ENCODE results near the gene GTF2I. TPM values are rescaled to one million over a fixed set of nuclear protein-coding genes. Genes with fewer than 3 reads are reported as not detected.
"Not testable (repeated sequence)": the region's sequence is repeated elsewhere in the genome, so short reads cannot be mapped to it uniquely, and the experiment has no call there.

Gene GTF2I
- total RNA-seq, 1 donor from 2014 or later: 122 TPM

DNA sequence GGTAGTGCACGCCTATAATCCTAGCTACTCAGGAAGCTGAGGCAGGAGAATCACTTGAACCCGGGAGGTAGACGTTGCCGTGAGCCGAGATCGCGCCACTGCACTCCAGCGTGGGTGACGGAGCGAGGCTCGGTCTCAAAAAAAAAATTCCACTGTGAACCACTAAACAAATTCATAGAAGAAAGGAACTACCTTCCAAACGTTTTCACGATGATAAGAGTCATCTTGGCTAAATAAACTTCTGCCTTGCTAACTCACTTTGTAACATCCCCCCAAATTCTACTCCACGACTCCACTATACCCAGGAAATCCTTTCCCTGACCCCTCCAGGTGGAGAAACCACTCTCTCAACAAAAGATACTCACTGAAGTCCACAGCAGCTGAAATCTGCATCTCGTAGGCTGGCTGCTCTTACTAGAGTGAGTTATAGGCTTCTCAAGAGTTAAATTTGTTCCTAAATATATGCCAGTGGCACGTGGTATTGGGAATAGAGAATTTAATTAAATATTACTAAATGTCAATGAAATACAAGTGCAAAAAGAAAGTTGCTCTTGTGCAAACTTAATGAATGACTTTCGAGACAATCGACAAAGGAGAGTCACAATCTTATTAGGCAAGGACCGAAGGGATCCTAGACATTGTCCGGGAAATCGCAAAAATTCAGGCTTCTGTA lies 1.6 kb upstream of the GTF2I start:
- H3K9me3 ChIP-seq (ENCODE audit: control insufficient read depth in 3 of 3, low read length in 3 of 3): no peaks in the 10 kb centered on the region
- H3K27me3 ChIP-seq (ENCODE audit: control insufficient read depth in 3 of 3, insufficient read depth in 3 of 3, low read length in 3 of 3): no peaks in the 10 kb centered on the region
- H3K27ac ChIP-seq (ENCODE audit: low read depth, low read length): peak overlapping the region; percentile 73
- H3K9ac ChIP-seq (ENCODE audit: low read depth in 1 of 3, low read length in 3 of 3): peak overlapping the region; percentile 75 to 78 (median 76)
- H3K4me1 ChIP-seq (ENCODE audit: control insufficient read depth in 3 of 3, insufficient read depth in 3 of 3, low read length in 3 of 3): peaks cover 25 to 40% (median 29%) of the 10 kb centered on the region in 3 donors
- peak overlapping the region; percentile 66 to 80 (median 69) for H3K4me3 ChIP-seq (ENCODE audit: low read length in 3 of 3)
- H3K36me3 ChIP-seq (ENCODE audit: control insufficient read depth in 3 of 3, insufficient read depth in 3 of 3, low read length in 3 of 3): peaks cover 0 to 2% (median 0%) of the 10 kb centered on the region in 3 donors

DNA sequence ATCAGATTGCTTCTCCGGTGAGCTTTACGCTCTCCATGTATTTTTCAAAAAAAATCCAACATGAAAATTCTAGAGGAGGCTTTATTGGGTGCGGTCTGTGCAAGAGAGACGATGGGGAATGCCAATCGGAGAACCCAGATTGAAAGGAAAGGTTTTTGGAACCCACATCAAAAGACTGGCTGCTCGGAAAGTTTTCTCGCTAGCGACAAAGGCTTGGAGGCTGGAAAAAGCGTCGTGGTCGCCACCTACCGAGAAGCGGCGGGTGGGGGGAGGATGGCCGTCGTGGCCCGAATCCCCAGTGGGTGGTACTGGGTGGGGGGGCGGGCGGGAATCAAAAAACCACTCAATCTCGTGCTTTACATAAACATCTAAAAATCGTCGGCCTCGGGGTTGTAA lies 1.1 kb upstream of the GTF2I start:
- Histone ChIP-seq H3K27ac (ENCODE audit: low read depth, low read length) (peak overlapping the region; percentile 99), H3K4me3 (ENCODE audit: low read length in 3 of 3) (peak overlapping the region; percentile 80 to 93 (median 81)), H3K27me3 (ENCODE audit: control insufficient read depth in 3 of 3, insufficient read depth in 3 of 3, low read length in 3 of 3) (no peaks in the 10 kb centered on the region), H3K9me3 (ENCODE audit: control insufficient read depth in 3 of 3, low read length in 3 of 3) (no peaks in the 10 kb centered on the region), H3K9ac (ENCODE audit: low read depth in 1 of 3, low read length in 3 of 3) (peak overlapping the region; percentile 82 to 98 (median 95)), H3K36me3 (ENCODE audit: control insufficient read depth in 3 of 3, insufficient read depth in 3 of 3, low read length in 3 of 3) (peaks cover 0 to 2% (median 0%) of the 10 kb centered on the region in 3 donors), H3K4me1 (ENCODE audit: control insufficient read depth in 3 of 3, insufficient read depth in 3 of 3, low read length in 3 of 3) (peaks cover 29 to 46% (median 34%) of the 10 kb centered on the region in 3 donors)

DNA sequence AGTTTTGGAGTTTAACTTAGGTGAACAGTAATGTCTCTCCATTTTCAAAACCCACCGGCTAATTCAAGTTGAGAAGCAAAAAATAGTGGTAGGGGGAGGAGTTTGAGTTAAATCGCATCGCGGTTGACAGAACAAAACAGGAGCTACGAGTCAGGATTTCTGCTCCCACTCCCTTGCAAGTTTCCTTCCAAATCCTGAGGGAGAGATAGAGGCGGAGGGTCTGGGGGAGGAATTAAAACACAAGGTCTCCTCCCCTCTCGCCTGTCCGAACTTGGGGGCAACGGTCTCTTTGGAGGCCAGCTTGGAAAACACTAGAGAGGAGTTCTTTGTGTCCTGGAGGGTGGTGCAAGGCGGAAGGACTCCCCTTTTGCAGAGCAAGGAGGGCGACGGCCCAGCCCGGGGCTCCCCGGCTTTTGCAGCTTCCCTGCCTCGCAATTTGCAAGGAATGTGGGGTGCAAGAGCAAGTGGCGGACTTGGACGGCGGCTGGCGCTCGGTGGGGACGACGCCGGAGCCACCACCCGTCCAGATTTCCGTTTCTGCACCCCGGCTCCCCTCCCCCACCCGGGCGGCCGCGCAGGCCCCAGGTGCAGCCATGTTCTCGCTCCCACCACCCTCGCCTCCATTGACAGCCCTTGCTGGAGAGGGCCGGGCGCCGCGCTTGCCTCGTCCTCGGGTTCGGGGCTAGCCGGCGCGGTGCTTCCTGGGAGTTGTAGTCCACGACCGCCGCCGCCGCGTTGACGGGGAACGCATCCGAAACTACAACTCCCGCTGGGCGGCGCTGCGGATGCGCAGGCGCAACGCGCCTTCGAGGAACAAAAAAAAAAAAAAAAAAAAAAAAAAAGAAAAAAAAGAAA lies 454 bp upstream of the GTF2I start:
- Histone ChIP-seq H3K4me3 (ENCODE audit: low read length in 3 of 3) (peak overlapping the region; percentile 81 to 93 (median 83)), H3K4me1 (ENCODE audit: control insufficient read depth in 3 of 3, insufficient read depth in 3 of 3, low read length in 3 of 3) (peaks cover 35 to 46% (median 38%) of the 10 kb centered on the region in 3 donors), H3K27ac (ENCODE audit: low read depth, low read length) (peak overlapping the region; percentile 99), H3K27me3 (ENCODE audit: control insufficient read depth in 3 of 3, insufficient read depth in 3 of 3, low read length in 3 of 3) (no peaks in the 10 kb centered on the region), H3K9ac (ENCODE audit: low read depth in 1 of 3, low read length in 3 of 3) (peak overlapping the region; percentile 86 to 98 (median 95)), H3K36me3 (ENCODE audit: control insufficient read depth in 3 of 3, insufficient read depth in 3 of 3, low read length in 3 of 3) (peaks cover 0 to 2% (median 0%) of the 10 kb centered on the region in 3 donors), H3K9me3 (ENCODE audit: control insufficient read depth in 3 of 3, low read length in 3 of 3) (no peaks in the 10 kb centered on the region)

DNA sequence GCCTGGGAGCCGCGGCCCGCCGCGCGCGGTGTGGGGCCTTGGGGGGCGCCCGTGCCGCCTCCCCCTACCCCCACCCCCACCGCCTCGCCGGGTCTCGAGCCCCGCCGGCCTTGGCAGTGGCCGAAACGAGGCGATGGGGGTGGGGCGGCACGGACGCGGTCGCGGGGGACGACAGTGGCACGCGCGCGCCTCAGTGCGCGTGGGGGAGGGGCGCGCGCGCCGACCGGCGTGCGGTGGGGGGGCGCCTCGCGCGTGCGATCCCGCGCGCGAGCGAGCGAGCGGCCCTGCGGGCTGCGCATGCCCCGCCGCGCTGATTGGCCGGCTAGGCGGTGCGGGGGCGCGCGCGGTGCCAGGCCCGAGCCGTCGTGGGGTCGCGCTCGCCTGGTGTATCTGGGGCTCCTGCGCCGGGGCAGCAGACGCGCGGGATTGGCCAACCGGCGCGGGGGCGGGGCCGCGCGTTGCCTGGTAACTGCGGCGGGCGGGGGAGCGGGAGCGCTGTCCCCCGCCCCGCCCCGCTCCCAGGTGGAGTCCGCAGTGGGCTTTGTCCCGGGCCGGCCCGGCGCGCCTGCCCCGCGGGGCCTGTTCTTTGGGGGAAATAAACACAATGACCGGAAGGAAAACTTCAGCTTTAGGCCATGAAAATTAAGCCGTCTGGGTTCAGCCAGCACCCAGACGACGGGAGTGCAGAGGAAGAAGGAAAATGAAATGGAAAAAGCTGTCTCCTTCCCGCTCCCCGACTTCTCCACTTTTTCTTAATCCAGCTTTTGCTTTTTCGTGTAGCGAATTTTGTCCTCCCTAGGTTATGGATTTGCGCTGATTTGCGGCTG lies 873 bp downstream of the GTF2I start:
- Histone ChIP-seq H3K27ac (ENCODE audit: low read depth, low read length) (peak overlapping the region; percentile 99), H3K9ac (ENCODE audit: low read depth in 1 of 3, low read length in 3 of 3) (peak overlapping the region; percentile 86 to 98 (median 88)), H3K9me3 (ENCODE audit: control insufficient read depth in 3 of 3, low read length in 3 of 3) (no peaks in the 10 kb centered on the region), H3K27me3 (ENCODE audit: control insufficient read depth in 3 of 3, insufficient read depth in 3 of 3, low read length in 3 of 3) (no peaks in the 10 kb centered on the region), H3K4me1 (ENCODE audit: control insufficient read depth in 3 of 3, insufficient read depth in 3 of 3, low read length in 3 of 3) (peaks cover 40 to 52% (median 43%) of the 10 kb centered on the region in 3 donors), H3K4me3 (ENCODE audit: low read length in 3 of 3) (peak overlapping the region; percentile 79 to 84 (median 83)), H3K36me3 (ENCODE audit: control insufficient read depth in 3 of 3, insufficient read depth in 3 of 3, low read length in 3 of 3) (peaks cover 0 to 2% (median 0%) of the 10 kb centered on the region in 3 donors)

DNA sequence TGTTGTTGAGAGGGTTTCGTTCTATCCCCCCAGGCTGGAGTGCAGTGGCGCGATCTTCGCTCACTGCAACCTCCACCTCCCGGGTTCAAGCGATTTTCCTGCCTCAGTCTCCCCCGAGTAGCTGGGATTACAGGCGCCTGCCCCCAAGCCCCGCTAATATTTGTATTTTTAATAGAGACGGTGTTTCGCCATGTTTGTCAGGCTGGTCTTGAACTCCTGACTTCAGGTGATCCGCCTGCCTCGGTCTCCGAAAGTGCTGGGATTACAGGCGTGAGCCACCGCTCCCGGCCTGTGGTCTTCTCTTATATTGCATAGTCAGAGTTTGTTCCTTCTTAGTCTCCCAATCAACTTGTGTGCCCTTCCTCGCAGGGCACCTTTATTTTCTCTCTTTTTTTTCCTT lies 2.7 kb downstream of the GTF2I start:
- H3K4me3 ChIP-seq (ENCODE audit: low read length in 3 of 3): peak overlapping the region in 2 of 3 donors; percentile 8 to 60
- H3K27me3 ChIP-seq (ENCODE audit: control insufficient read depth in 3 of 3, insufficient read depth in 3 of 3, low read length in 3 of 3); H3K9me3 ChIP-seq (ENCODE audit: control insufficient read depth in 3 of 3, low read length in 3 of 3); H3K36me3 ChIP-seq (ENCODE audit: control insufficient read depth in 3 of 3, insufficient read depth in 3 of 3, low read length in 3 of 3): not testable (repeated sequence)
- H3K9ac ChIP-seq (ENCODE audit: low read depth in 1 of 3, low read length in 3 of 3): peak overlapping the region; percentile 10 to 81 (median 56)
- H3K4me1 ChIP-seq (ENCODE audit: control insufficient read depth in 3 of 3, insufficient read depth in 3 of 3, low read length in 3 of 3): peaks cover 42 to 57% (median 42%) of the 10 kb centered on the region in 3 donors
- peak overlapping the region; percentile 88 for H3K27ac ChIP-seq (ENCODE audit: low read depth, low read length)

DNA sequence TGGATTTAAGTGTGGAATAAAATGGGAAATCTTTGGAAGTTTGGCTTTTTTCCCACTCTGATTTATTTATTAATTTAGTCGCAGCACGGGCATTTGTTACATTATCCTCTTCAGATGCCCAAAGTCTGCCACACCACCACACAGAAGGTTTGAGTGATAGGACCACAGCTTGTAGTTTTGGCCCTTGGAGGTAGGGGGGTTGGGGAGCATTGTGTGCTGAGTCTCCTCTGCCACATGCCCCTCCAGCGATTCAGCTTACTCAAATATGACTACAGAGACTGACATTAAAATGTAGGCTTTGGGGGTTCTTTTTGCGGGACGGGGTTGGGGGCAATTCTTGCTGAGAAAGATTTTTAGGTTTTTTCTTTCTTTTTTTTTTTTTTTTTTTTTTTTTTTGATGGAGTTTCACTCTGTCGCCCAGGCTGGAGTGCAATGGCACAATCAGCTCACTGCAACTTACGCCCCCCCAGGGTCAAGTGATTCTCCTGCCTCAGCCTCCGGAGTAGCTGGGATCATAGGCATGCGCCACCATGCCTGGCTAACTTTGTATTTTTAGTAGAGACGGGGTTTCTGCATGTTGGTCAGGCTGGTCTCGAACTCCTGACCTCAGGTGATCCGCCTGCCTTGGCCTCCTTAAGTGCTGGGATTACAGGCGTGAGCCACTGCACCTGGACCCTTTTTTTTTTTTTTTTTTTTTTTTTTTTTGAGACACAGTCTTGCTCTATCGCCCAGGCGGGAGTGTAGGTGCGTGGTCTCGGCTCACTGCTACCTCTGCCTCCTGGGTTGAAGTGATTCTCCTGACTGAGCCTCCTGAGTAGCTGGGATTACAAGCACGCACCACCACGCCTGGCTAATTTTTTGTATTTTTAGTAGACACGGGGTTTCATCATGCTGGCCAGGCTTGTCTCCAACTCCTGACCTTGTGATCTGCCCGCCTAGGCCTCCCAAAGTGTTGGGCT lies 4.6 kb downstream of the GTF2I start:
- Histone ChIP-seq H3K27ac (ENCODE audit: low read depth, low read length) (peak overlapping the region; percentile 88), H3K4me1 (ENCODE audit: control insufficient read depth in 3 of 3, insufficient read depth in 3 of 3, low read length in 3 of 3) (peaks cover 33 to 51% (median 38%) of the 10 kb centered on the region in 3 donors)
- not testable (repeated sequence) for H3K4me3 ChIP-seq (ENCODE audit: low read length in 3 of 3)

DNA sequence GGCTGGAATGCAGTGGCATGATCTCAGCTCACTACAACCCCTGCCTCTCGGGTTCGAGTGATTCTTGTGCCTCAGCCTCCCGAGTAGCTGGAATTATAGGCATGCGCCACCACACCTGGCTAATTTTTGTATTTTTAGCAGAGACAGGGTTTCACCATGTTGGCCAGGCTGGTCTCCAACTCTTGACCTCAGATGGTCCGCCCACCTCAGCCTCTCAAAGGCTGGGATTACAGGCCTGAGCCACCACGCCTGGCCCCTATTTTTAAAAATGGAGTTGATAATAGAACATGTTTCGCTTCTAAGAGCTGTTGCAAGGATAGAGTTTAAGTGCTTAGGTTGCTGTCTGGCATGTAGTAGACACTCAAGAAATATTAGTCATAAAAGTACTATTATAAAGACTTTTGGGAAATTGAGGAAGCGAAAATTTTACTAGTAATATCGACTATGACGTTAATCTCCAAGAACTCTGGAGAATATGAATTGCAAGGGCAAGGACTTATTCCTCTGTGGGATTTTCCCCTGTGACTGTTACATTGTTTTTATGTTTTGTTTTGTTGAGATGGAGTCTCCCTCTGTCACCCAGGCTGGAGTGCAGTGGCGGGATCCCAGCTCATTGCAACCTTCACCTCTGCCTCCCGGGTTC lies 7.9 kb downstream of the GTF2I start:
- Histone ChIP-seq H3K27me3 (ENCODE audit: control insufficient read depth in 3 of 3, insufficient read depth in 3 of 3, low read length in 3 of 3) (no peaks in the 10 kb centered on the region), H3K4me3 (ENCODE audit: low read length in 3 of 3) (no peak overlapping the region), H3K27ac (ENCODE audit: low read depth, low read length) (peak overlapping the region; percentile 40), H3K9me3 (ENCODE audit: control insufficient read depth in 3 of 3, low read length in 3 of 3) (no peaks in the 10 kb centered on the region), H3K4me1 (ENCODE audit: control insufficient read depth in 3 of 3, insufficient read depth in 3 of 3, low read length in 3 of 3) (peaks cover 20 to 33% (median 22%) of the 10 kb centered on the region in 3 donors), H3K9ac (ENCODE audit: low read depth in 1 of 3, low read length in 3 of 3) (no peak overlapping the region), H3K36me3 (ENCODE audit: control insufficient read depth in 3 of 3, insufficient read depth in 3 of 3, low read length in 3 of 3) (no peaks in the 10 kb centered on the region)

More for the DNA sequence above, 4.6 kb downstream of the GTF2I start:
- not testable (repeated sequence) for H3K36me3 ChIP-seq (ENCODE audit: control insufficient read depth in 3 of 3, insufficient read depth in 3 of 3, low read length in 3 of 3); H3K9me3 ChIP-seq (ENCODE audit: control insufficient read depth in 3 of 3, low read length in 3 of 3); H3K27me3 ChIP-seq (ENCODE audit: control insufficient read depth in 3 of 3, insufficient read depth in 3 of 3, low read length in 3 of 3)
- H3K9ac ChIP-seq (ENCODE audit: low read depth in 1 of 3, low read length in 3 of 3): peak overlapping the region in 2 of 3 donors; percentile 1 to 23

DNA sequence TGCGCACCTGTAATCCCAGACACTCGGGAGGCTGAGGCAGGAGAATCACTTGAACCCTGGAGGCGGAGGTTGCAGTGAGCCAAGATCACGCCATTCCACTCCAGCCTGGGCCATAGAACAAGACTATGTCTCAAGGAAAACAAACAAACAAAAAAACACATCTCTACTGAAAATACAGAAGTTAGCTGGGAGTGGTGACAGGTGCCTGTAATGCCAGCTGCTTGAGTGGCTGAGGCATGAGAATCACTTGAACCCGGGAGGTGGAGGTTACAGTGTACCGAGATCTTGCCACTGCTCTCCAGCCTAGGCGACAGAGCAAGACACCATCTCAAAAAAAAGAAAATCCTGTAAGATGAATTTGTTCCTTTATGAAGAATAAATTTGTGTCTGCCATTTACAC lies 9.5 kb downstream of the GTF2I start:
- H3K4me1 ChIP-seq (ENCODE audit: control insufficient read depth in 3 of 3, insufficient read depth in 3 of 3, low read length in 3 of 3): peaks cover 6 to 25% (median 7%) of the 10 kb centered on the region in 3 donors
- H3K9ac ChIP-seq (ENCODE audit: low read depth in 1 of 3, low read length in 3 of 3); H3K27ac ChIP-seq (ENCODE audit: low read depth, low read length); H3K36me3 ChIP-seq (ENCODE audit: control insufficient read depth in 3 of 3, insufficient read depth in 3 of 3, low read length in 3 of 3); H3K9me3 ChIP-seq (ENCODE audit: control insufficient read depth in 3 of 3, low read length in 3 of 3); H3K27me3 ChIP-seq (ENCODE audit: control insufficient read depth in 3 of 3, insufficient read depth in 3 of 3, low read length in 3 of 3); H3K4me3 ChIP-seq (ENCODE audit: low read length in 3 of 3): not testable (repeated sequence)

Data from skeletal muscle tissue (tissue), 4 donors.